Measurements from ENCODE around the gene NIPAL4.

The NIPAL4 gene

DNA sequence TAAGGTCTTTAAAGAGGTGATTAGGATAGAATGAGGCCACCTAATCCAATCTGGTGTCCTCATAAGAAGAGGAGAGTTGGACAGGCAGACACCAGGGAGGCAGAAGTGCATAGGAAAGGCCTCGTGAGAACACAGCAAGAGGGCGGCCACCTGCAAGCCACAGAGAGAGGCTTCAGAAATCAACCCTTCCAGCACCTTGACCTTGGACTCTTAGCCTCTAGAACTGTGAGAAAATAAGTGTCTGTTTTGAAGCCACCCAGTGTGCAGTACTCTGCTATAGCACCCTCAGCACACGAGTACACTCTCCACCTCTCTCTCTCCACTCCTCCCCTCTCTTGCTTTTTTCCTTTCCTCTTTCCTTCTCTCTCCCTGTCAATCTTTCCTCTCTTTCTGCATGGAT lies 26.8 kb downstream of the NIPAL4 start:
- no peak for TF ChIP-seq SPI1 (IDR thresholded peaks at IDR 0.05; ENCODE audit: borderline replicate concordance, low read depth)
- no peak for TF ChIP-seq POLR2AphosphoS5 (IDR thresholded peaks at IDR 0.05; ENCODE audit: low read depth)
- no peak for TF ChIP-seq GABPA (IDR thresholded peaks at IDR 0.05; ENCODE audit: low read depth)
- TF ChIP-seq, protein P1, sequence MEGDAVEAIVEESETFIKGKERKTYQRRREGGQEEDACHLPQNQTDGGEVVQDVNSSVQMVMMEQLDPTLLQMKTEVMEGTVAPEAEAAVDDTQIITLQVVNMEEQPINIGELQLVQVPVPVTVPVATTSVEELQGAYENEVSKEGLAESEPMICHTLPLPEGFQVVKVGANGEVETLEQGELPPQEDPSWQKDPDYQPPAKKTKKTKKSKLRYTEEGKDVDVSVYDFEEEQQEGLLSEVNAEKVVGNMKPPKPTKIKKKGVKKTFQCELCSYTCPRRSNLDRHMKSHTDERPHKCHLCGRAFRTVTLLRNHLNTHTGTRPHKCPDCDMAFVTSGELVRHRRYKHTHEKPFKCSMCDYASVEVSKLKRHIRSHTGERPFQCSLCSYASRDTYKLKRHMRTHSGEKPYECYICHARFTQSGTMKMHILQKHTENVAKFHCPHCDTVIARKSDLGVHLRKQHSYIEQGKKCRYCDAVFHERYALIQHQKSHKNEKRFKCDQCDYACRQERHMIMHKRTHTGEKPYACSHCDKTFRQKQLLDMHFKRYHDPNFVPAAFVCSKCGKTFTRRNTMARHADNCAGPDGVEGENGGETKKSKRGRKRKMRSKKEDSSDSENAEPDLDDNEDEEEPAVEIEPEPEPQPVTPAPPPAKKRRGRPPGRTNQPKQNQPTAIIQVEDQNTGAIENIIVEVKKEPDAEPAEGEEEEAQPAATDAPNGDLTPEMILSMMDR (IDR thresholded peaks at IDR 0.05; ENCODE audit: insufficient read depth, low read length): no peak
- TF ChIP-seq, protein P2, sequence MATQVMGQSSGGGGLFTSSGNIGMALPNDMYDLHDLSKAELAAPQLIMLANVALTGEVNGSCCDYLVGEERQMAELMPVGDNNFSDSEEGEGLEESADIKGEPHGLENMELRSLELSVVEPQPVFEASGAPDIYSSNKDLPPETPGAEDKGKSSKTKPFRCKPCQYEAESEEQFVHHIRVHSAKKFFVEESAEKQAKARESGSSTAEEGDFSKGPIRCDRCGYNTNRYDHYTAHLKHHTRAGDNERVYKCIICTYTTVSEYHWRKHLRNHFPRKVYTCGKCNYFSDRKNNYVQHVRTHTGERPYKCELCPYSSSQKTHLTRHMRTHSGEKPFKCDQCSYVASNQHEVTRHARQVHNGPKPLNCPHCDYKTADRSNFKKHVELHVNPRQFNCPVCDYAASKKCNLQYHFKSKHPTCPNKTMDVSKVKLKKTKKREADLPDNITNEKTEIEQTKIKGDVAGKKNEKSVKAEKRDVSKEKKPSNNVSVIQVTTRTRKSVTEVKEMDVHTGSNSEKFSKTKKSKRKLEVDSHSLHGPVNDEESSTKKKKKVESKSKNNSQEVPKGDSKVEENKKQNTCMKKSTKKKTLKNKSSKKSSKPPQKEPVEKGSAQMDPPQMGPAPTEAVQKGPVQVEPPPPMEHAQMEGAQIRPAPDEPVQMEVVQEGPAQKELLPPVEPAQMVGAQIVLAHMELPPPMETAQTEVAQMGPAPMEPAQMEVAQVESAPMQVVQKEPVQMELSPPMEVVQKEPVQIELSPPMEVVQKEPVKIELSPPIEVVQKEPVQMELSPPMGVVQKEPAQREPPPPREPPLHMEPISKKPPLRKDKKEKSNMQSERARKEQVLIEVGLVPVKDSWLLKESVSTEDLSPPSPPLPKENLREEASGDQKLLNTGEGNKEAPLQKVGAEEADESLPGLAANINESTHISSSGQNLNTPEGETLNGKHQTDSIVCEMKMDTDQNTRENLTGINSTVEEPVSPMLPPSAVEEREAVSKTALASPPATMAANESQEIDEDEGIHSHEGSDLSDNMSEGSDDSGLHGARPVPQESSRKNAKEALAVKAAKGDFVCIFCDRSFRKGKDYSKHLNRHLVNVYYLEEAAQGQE (IDR thresholded peaks at IDR 0.05; ENCODE audit: insufficient replicate concordance, low read depth): no peak
- no peak overlapping the region for H3K27ac ChIP-seq (replicated peaks)
- no peak for DNase-seq (ENCODE audit: low read depth in 1 of 2, low spot score in 1 of 2)
- no peak overlapping the region for H3K4me3 ChIP-seq (replicated peaks; ENCODE audit: insufficient read depth, low read length)
- H3K27me3 ChIP-seq (ENCODE audit: insufficient read depth, poor library complexity, severe bottlenecking): no peaks in the 10 kb centered on the region

- Histone ChIP-seq H3K4me3 (replicated peaks; ENCODE audit: insufficient read depth, low read length) (no peak overlapping the region), H3K27ac (replicated peaks) (no peak overlapping the region), H3K27me3 (ENCODE audit: insufficient read depth, poor library complexity, severe bottlenecking) (no peaks in the 10 kb centered on the region)
- TF ChIP-seq POLR2AphosphoS5 (IDR thresholded peaks at IDR 0.05; ENCODE audit: low read depth): no peak
- TF ChIP-seq, protein P2 (IDR thresholded peaks at IDR 0.05; ENCODE audit: insufficient replicate concordance, low read depth): no peak
- TF ChIP-seq GABPA (IDR thresholded peaks at IDR 0.05; ENCODE audit: low read depth): no peak
- TF ChIP-seq SPI1 (IDR thresholded peaks at IDR 0.05; ENCODE audit: borderline replicate concordance, low read depth): no peak
- TF ChIP-seq, protein P1 (IDR thresholded peaks at IDR 0.05; ENCODE audit: insufficient read depth, low read length): no peak
- no peak for DNase-seq (ENCODE audit: low read depth in 1 of 2, low spot score in 1 of 2)
Measured at GRCh38 chr5:157487358-157487757, 27.3 kb downstream of the NIPAL4 start.

DNA sequence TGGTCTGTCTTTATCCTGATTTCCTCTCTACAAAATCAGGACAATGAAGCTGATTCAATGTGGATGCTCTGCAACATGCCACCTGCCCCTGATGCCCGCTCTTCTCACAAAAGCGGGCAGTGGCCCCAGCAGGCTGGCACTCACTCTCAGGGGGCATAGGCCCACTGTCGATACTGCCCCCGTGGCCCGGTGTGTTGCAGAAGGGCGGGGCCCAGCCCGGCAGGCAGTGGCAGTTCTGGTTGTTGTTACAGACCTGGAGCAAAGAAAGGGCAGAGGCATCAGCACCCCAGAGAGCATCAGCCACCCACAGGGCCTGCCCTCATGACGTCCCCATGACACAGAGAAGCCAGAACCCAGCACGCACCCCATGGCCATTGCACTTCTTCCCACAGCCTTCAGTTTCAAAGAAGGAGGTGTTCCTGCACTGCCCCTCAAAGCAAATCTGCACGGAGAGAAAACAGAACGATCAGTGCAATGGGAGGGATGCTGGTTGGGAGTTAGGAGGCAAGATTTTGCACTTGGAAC lies 31.5 kb downstream of the NIPAL4 start:
- Histone ChIP-seq H3K4me3 (replicated peaks; ENCODE audit: insufficient read depth, low read length) (no peak overlapping the region), H3K27ac (replicated peaks) (no peak overlapping the region), H3K27me3 (ENCODE audit: insufficient read depth, poor library complexity, severe bottlenecking) (no peaks in the 10 kb centered on the region)
- no peak for DNase-seq (ENCODE audit: low read depth in 1 of 2, low spot score in 1 of 2)
- TF ChIP-seq, protein P2 (IDR thresholded peaks at IDR 0.05; ENCODE audit: insufficient replicate concordance, low read depth): no peak
- TF ChIP-seq, protein P1 (IDR thresholded peaks at IDR 0.05; ENCODE audit: insufficient read depth, low read length): no peak
- TF ChIP-seq SPI1 (IDR thresholded peaks at IDR 0.05; ENCODE audit: borderline replicate concordance, low read depth) (no peak), GABPA (IDR thresholded peaks at IDR 0.05; ENCODE audit: low read depth) (no peak), POLR2AphosphoS5 (IDR thresholded peaks at IDR 0.05; ENCODE audit: low read depth) (no peak)

All from HL-60 (cell line).